Activated naive CD8-positive, alpha-beta T cell treated with anti-CD3 and anti-CD28 coated beads for 36 hours (primary cell): ENCODE data around the gene DHCR24. TPM values are rescaled to one million over a fixed set of nuclear protein-coding genes. Genes with fewer than 3 reads are reported as not detected.

Experiments
- DNase-seq: peaks from one replicate; pipeline ENCODE4 v3.0.0; 2021
- H3K27ac Mint-ChIP-seq: one replicate; pipeline ENCODE4 v1.8.0; 2022; ENCODE audit warnings: mild to moderate bottlenecking, moderate library complexity, mixed read lengths
- H3K27me3 Mint-ChIP-seq: one replicate; pipeline ENCODE4 v1.8.0; 2022; ENCODE audit warnings: mild to moderate bottlenecking, mixed read lengths
- H3K36me3 Mint-ChIP-seq: one replicate; pipeline ENCODE4 v1.8.0; 2021; ENCODE audit warnings: mild to moderate bottlenecking, mixed read lengths
- H3K4me1 Mint-ChIP-seq: one replicate; pipeline ENCODE4 v1.8.0; 2021; ENCODE audit warnings: mixed read lengths
- H3K4me3 Mint-ChIP-seq: one replicate; pipeline ENCODE4 v1.8.0; 2022; ENCODE audit warnings: mild to moderate bottlenecking, moderate library complexity, mixed read lengths
- H3K9me3 Mint-ChIP-seq: one replicate; pipeline ENCODE4 v1.8.0; 2022; ENCODE audit warnings: mixed read lengths
- total RNA-seq, 2 experiments: library from RNA; stranded (reverse); gene quantifications; one replicate each; pipeline ENCODE4 v1.2.3, GENCODE V29; 2021

DHCR24 gene
- total RNA-seq, 2 experiments from 2014 or later = 66.1 to 69.4 TPM

DNA sequence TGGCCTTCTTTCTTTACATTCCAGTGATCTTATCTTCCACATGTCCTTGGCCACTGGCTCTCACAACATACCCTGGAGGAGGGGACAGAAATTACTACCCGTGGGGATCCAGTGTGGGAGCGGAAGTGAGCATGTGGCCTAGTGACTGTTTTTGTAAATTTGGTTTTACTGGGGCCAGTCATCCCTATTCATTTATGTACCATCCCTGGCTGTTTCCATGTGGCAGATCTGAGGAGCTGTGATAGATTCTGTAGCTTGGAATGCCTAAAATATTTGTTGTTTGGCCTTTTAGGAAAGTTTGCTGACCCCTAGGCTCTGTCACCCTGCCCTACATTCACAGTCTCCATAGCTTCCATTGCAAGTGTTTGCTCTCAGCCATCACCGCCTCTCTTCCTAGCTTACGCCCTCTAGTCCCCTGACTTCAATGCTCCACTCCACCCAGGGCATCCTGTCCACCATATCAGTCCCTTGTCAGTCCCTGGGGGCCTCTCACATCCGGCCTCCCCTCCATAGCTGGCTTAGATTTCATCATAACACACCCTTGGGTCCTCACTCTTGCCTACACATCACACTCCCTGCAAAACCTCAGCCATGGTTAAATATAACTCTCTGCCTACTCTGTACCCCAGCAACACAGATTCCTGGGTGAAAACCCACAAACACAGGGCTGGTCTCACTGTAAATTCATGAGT lies 25.8 kb downstream of the DHCR24 start:
- Mint-ChIP-seq H3K4me3 (no peak overlapping the region), H3K4me1 (no peaks in the 10 kb centered on the region), H3K9me3 (no peaks in the 10 kb centered on the region), H3K27me3 (no peaks in the 10 kb centered on the region), H3K27ac (no peak overlapping the region), H3K36me3 (peaks cover 28% of the 10 kb centered on the region)
- no peak for DNase-seq

- peaks cover 28% of the 10 kb centered on the region for H3K36me3 Mint-ChIP-seq
- no peaks in the 10 kb centered on the region for H3K9me3 Mint-ChIP-seq
- no peaks in the 10 kb centered on the region for H3K27me3 Mint-ChIP-seq
- H3K4me1 Mint-ChIP-seq = no peaks in the 10 kb centered on the region
- no peak for DNase-seq
- H3K4me3 Mint-ChIP-seq = no peak overlapping the region
- H3K27ac Mint-ChIP-seq = no peak overlapping the region
Measured at GRCh38 chr1:54859700-54860391, 27.1 kb downstream of the DHCR24 start.

- H3K27ac Mint-ChIP-seq = no peak overlapping the region
- no peaks in the 10 kb centered on the region for H3K4me1 Mint-ChIP-seq
- no peaks in the 10 kb centered on the region for H3K9me3 Mint-ChIP-seq
- DNase-seq = no peak
- no peak overlapping the region for H3K4me3 Mint-ChIP-seq
- H3K36me3 Mint-ChIP-seq = peaks cover 28% of the 10 kb centered on the region
- no peaks in the 10 kb centered on the region for H3K27me3 Mint-ChIP-seq
Measured at GRCh38 chr1:54857746-54858561, 29.0 kb downstream of the DHCR24 start.

GRCh38 chr1:54857141-54857540 lies 29.9 kb downstream of the DHCR24 start:
- no peak overlapping the region for H3K4me3 Mint-ChIP-seq
- H3K27ac Mint-ChIP-seq = no peak overlapping the region
- no peaks in the 10 kb centered on the region for H3K27me3 Mint-ChIP-seq
- no peaks in the 10 kb centered on the region for H3K4me1 Mint-ChIP-seq
- H3K9me3 Mint-ChIP-seq = no peaks in the 10 kb centered on the region
- DNase-seq = no peak
- peaks cover 28% of the 10 kb centered on the region for H3K36me3 Mint-ChIP-seq

DNA sequence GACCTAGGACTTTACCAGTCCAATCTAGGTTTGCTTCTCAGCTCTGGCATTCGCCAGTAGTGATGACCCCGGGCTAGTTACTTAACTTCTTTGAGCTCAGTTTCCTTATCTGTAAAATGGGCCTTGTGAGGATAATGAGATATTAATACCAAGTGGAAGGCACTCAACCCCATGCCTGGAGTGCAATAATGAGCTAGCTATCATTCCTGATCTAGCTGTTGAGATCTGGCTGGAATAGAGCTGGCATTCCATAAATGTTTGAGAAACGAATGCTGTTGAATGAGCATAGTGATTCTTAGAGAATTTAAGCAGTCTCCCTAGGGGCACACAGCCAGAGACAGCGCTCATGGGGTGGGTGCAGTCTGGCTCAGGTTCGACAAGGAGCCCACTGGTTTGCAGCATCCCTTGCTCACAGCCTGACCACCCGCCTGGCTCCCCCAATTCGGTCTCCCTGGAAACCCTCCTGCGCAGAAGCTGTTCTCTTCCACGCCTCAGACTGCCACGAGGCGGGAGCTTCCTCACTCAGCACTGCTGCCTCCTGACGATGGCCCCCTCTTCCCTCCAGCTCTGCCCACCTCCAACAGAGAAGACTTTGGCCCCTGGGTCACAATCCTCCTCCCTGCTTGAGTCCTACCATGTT lies 32.5 kb downstream of the DHCR24 start:
- H3K9me3 Mint-ChIP-seq = no peaks in the 10 kb centered on the region

GRCh38 chr1:54853793-54854370 lies 33.1 kb downstream of the DHCR24 start:
- Mint-ChIP-seq H3K4me1 (no peaks in the 10 kb centered on the region), H3K4me3 (no peak overlapping the region), H3K27ac (no peak overlapping the region), H3K36me3 (peaks cover 20% of the 10 kb centered on the region), H3K27me3 (no peaks in the 10 kb centered on the region), H3K9me3 (no peaks in the 10 kb centered on the region)
- no peak for DNase-seq

More for the DNA sequence above, 32.5 kb downstream of the DHCR24 start:
- no peak for DNase-seq
- H3K27me3 Mint-ChIP-seq = no peaks in the 10 kb centered on the region
- no peak overlapping the region for H3K4me3 Mint-ChIP-seq
- H3K36me3 Mint-ChIP-seq = peaks cover 25% of the 10 kb centered on the region
- H3K4me1 Mint-ChIP-seq = no peaks in the 10 kb centered on the region
- no peak overlapping the region for H3K27ac Mint-ChIP-seq

DNA sequence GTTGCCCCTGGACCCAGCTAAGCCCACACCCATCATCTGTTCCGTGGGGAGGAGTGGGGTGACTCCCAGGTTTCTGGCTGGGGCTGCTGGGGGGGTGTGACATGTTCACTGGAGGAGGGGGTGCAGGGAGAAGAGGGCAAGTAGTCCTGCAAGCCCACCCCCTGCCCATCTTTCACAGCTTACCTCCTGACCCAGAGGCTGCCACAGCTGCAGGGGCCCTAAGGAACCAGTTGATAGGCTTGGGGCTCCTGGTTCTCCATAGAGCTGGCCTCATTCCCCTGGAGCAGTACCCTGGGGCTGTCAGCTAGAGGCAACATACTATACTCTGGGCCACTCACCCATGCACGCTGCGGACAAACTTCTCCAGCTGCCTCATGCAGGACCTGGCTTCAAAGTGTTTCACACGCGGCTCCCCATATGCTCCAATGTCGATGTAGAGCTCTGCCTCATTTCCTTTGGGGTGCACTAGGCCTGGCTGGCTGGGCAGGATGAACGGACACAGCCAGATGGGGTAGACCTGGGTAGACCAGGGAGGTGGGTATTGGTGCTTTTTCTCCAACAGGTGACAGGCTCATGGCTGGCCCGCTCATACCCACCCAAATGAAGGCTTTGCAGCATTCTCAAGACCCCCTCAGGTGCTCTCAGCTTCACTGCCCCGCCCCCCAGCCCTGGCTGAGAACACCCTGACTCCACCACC lies 33.8 kb downstream of the DHCR24 start:
- Mint-ChIP-seq H3K27ac (no peak overlapping the region), H3K9me3 (no peaks in the 10 kb centered on the region), H3K27me3 (no peaks in the 10 kb centered on the region), H3K36me3 (peaks cover 18% of the 10 kb centered on the region), H3K4me1 (no peaks in the 10 kb centered on the region), H3K4me3 (no peak overlapping the region)
- DNase-seq = no peak

GRCh38 chr1:54851936-54852524 lies 35.0 kb downstream of the DHCR24 start:
- Mint-ChIP-seq H3K27ac (no peak overlapping the region), H3K9me3 (no peaks in the 10 kb centered on the region), H3K27me3 (no peaks in the 10 kb centered on the region), H3K36me3 (peaks cover 18% of the 10 kb centered on the region), H3K4me1 (no peaks in the 10 kb centered on the region), H3K4me3 (no peak overlapping the region)
- no peak for DNase-seq

DNA sequence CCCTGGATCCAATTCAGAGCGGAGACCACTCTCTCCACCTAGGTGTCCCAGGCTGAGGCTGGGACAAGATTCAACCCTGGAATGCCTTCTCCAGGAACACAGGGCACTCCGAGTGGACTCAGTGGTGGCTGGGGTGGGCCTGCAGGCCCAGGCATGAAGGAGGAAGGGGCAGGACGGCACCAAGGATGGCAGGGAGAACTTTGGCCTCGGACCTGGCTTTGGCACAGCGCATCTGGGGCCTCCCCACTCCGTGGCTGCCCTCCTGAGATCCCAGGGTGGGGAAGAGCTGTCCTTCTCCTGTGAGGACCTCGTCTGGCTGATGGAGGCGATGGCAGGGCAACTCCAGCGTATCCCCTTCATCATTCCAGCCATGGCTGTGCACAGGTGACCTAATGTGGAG lies 35.6 kb downstream of the DHCR24 start:
- H3K4me3 Mint-ChIP-seq = no peak overlapping the region
- no peaks in the 10 kb centered on the region for H3K4me1 Mint-ChIP-seq
- H3K36me3 Mint-ChIP-seq = peaks cover 18% of the 10 kb centered on the region
- no peaks in the 10 kb centered on the region for H3K9me3 Mint-ChIP-seq
- H3K27me3 Mint-ChIP-seq = no peaks in the 10 kb centered on the region
- H3K27ac Mint-ChIP-seq = no peak overlapping the region
- no peak for DNase-seq

DNA sequence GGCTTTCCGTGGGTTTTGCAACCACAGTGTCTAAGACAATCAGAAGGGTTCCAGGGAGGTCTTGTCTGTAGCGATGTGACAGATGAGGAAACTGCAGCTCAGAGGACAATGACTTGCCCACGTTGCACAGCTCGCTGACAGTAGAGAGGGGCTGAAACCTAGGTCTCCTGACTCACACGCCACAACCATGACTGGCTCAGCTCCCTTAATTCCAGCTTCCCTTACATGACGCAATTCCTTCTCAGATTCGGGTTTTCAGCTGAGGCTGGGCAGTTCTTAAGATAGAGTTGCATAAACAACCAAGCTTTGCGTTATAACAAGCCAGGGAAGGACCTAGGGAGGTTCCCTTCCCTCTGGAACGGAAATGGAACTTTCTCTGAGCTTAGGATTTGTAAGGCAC lies 36.3 kb downstream of the DHCR24 start:
- DNase-seq = no peak
- no peak overlapping the region for H3K27ac Mint-ChIP-seq
- H3K4me3 Mint-ChIP-seq = no peak overlapping the region

DNA sequence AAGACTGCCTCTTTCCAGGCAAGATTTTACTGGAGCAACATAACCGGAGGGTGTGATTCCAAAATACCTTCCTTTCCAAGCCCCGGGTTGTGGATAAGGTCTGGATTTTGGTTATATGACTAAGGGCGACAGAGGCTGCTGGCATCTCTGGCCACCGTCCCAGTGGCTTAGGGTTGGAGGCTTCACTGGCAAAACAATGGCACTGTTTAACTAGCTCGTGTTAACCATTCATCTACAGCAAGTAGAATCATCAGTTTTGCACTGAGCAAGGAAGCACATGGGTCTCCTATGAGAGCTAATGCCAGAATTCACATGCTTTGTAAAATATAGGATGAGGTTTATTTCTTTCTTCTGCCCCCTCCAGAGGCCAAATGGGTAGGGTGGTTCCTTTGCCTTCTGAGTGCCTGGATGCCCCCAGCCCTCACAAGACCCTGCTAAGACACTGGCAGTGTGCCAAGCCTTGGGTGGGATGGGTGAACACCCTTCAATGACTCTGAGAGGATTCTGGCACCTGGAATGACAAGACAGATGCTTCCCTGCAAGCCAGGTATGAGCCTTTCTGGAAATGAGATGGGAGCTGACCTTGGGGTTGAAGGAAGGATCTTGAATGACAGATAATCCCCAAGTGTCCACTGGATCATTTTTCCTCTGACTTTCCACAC lies 36.8 kb downstream of the DHCR24 start:
- H3K27ac Mint-ChIP-seq = no peak overlapping the region
- no peak for DNase-seq

More for the DNA sequence above, 36.3 kb downstream of the DHCR24 start:
- Mint-ChIP-seq H3K9me3 (no peaks in the 10 kb centered on the region), H3K27me3 (no peaks in the 10 kb centered on the region), H3K36me3 (peaks cover 18% of the 10 kb centered on the region), H3K4me1 (no peaks in the 10 kb centered on the region)

DNA sequence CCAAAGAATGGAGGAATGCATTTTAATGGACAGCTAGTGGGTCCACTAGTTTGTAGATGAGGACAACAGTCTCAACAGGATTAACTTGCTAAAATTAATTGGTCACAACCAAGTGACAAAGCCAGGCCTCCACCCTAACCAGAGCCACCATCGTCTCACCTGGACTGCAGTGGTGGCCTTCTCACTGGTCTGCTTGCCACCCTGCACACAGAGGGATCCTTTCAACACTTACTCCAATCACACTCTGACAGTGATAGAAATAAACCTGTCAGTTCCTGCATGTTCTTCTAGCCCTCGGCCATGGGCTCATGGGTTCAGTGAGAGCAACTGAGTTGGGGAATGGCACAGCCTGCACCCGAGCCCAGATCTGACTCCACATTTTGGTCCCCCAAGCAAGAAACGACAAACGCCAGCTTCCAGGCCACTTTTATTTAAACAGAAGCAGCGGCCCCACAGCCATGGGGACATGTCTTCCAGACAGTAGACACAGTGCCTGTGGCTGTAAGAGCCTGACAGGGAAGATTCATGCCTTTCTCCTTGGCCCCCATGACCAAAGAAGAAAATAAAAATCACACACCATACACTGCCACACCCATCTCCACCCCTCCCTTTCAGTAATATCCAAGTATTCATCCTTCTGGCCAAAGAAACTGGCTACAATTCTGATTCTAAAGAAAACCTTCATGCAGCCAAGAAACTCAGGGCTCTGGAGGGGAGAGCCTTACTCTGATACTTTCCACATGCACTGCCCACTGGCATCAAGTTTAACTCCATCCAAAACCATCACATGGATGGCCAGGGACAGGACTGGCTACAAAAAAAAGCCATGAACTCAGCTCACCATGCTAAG lies 37.6 kb downstream of the DHCR24 start:
- H3K4me1 Mint-ChIP-seq = no peaks in the 10 kb centered on the region
- H3K36me3 Mint-ChIP-seq = peaks cover 18% of the 10 kb centered on the region
- DNase-seq = no peak
- H3K27me3 Mint-ChIP-seq = no peaks in the 10 kb centered on the region
- H3K9me3 Mint-ChIP-seq = no peaks in the 10 kb centered on the region
- no peak overlapping the region for H3K27ac Mint-ChIP-seq
- H3K4me3 Mint-ChIP-seq = no peak overlapping the region

More for the DNA sequence above, 36.8 kb downstream of the DHCR24 start:
- H3K27me3 Mint-ChIP-seq = no peaks in the 10 kb centered on the region
- no peak overlapping the region for H3K4me3 Mint-ChIP-seq
- no peaks in the 10 kb centered on the region for H3K9me3 Mint-ChIP-seq
- no peaks in the 10 kb centered on the region for H3K4me1 Mint-ChIP-seq
- H3K36me3 Mint-ChIP-seq = peaks cover 18% of the 10 kb centered on the region
